Left colon (tissue), 2 donors: Measurements from ENCODE around the gene GNAL. TPM values are rescaled to one million over a fixed set of nuclear protein-coding genes. Genes with fewer than 3 reads are reported as not detected.
A peak's percentile ranks its signal among the peaks of the same experiment; 100 is the strongest.

ENCODE experiments used
- ATAC-seq: fragments of 200-7000 bp; cut with Tn5 transposase; one replicate; pipeline ENCODE4 v1.9.1; 2020; ENCODE audit warnings: mild to moderate bottlenecking, moderate library complexity
- DNase-seq, 2 donors: peaks; one replicate each; pipeline ENCODE4 v3.0.0-alpha.2; 2020
- intact Hi-C, 2 donors: fragments of 100-400 bp; cut with DNase I in 1 of 2; cut with micrococcal nuclease in 1 of 2; formaldehyde crosslinking; loops; one replicate each; pipeline versions ENCODE4 v1.11.2 to v1.14.0; 2022; cut with DNase I, micrococcal nuclease
- total RNA-seq, 2 donors: library from RNA; stranded (reverse); fragmentation: NEBNext Ultra II Directional; extraction: Animal tissue kit (Norgen Biotek cat#: 25700); gene quantifications; one replicate each; pipeline ENCODE4 v1.2.1, GENCODE V29; 2021
- donor health status: DM: no; HTN: no; CAD: no.
- donor health status: DM: yes; HTN: yes; CAD: no.

GNAL gene
- total RNA-seq, 2 donors from 2014 or later = 1.5 to 4.4 TPM

- DNase-seq (no peak), ATAC-seq (no peak)
- intact Hi-C loops = no loop called here
Measured at GRCh38 chr18:11820697-11821096, 131.6 kb downstream of the GNAL start.

GRCh38 chr18:11821208-11821607 lies 132.1 kb downstream of the GNAL start:
- ATAC-seq (no peak), DNase-seq (no peak)
- intact Hi-C loops = no loop called here

- DNase-seq (no peak), ATAC-seq (no peak)
- intact Hi-C loops = no loop called here
Measured at GRCh38 chr18:11821643-11822237, 132.7 kb downstream of the GNAL start.

- no peak for DNase-seq
- ATAC-seq = no peak
- intact Hi-C loops = no loop called here
Measured at GRCh38 chr18:11823545-11823944, 134.5 kb downstream of the GNAL start.

- intact Hi-C loops = no loop called here
- DNase-seq (no peak), ATAC-seq (peak; percentile 52)
Measured at GRCh38 chr18:11826836-11827235, 137.8 kb downstream of the GNAL start.

- ATAC-seq (no peak), DNase-seq (no peak)
- intact Hi-C loops = no loop called here
Measured at GRCh38 chr18:11828786-11829432, 139.8 kb downstream of the GNAL start.

GRCh38 chr18:11830585-11830984 lies 141.5 kb downstream of the GNAL start:
- no peak for ATAC-seq
- intact Hi-C loops = no loop called here
- no peak for DNase-seq

GRCh38 chr18:11831921-11832320 lies 142.9 kb downstream of the GNAL start:
- intact Hi-C loops = no loop called here
- ATAC-seq = no peak
- no peak for DNase-seq

- ATAC-seq (no peak), DNase-seq (no peak)
- intact Hi-C loops = no loop called here
Measured at GRCh38 chr18:11834772-11835171, 145.7 kb downstream of the GNAL start.

GRCh38 chr18:11839556-11839955 lies 150.5 kb downstream of the GNAL start:
- no peak for DNase-seq
- no peak for ATAC-seq
- intact Hi-C loops = no loop called here

GRCh38 chr18:11840493-11840892 lies 151.4 kb downstream of the GNAL start:
- DNase-seq = no peak
- intact Hi-C loops = no loop called here
- no peak for ATAC-seq

- no peak for ATAC-seq
- no peak for DNase-seq
- intact Hi-C loops = no loop called here
Measured at GRCh38 chr18:11842562-11842961, 153.5 kb downstream of the GNAL start.

GRCh38 chr18:11844436-11844835 lies 155.4 kb downstream of the GNAL start:
- no peak for DNase-seq
- ATAC-seq = no peak
- intact Hi-C loops = no loop called here

GRCh38 chr18:11845654-11846053 lies 156.6 kb downstream of the GNAL start:
- ATAC-seq = no peak
- intact Hi-C loops = no loop called here
- DNase-seq = no peak

GRCh38 chr18:11847811-11848210 lies 158.7 kb downstream of the GNAL start:
- intact Hi-C loops = no loop called here
- no peak for DNase-seq
- no peak for ATAC-seq

- intact Hi-C loops = no loop called here
- ATAC-seq = no peak
- no peak for DNase-seq
Measured at GRCh38 chr18:11849279-11849678, 160.2 kb downstream of the GNAL start.

GRCh38 chr18:11849841-11850634 lies 161.0 kb downstream of the GNAL start:
- intact Hi-C loops = no loop called here
- ATAC-seq = peak; percentile 24
- DNase-seq = peak; percentile 63 to 68

- intact Hi-C loops = no loop called here
- DNase-seq (no peak), ATAC-seq (peak; percentile 14)
Measured at GRCh38 chr18:11850821-11851145, 161.7 kb downstream of the GNAL start.

- intact Hi-C loops = no loop called here
- DNase-seq (peak; percentile 97 to 100), ATAC-seq (peak; percentile 93)
Measured at GRCh38 chr18:11851146-11851805, 162.2 kb downstream of the GNAL start, which contains the start of gene CHMP1B. TSS of gene CHMP1B (plus strand) at chr18:11851413. CDS start at chr18:11851512, 99 bp downstream.
